ENCODE results near the gene KCNJ5. TPM values are rescaled to one million over a fixed set of nuclear protein-coding genes. Genes with fewer than 3 reads are reported as not detected.

Gene KCNJ5
- total RNA-seq, 1 experiment from 2014 or later = 0.11 TPM

GRCh38 chr11:128925250-128925600 is 34.1 kb downstream of the KCNJ5 start:
- H2AK5ac ChIP-seq (ENCODE audit: insufficient read length, low read length) = no peak overlapping the region
- no peak overlapping the region for H4K91ac ChIP-seq (ENCODE audit: insufficient read length, low read depth, low read length)
- no peak overlapping the region for H3T11ph ChIP-seq (ENCODE audit: low read length)
- H3K9me3 ChIP-seq (ENCODE audit: control insufficient read depth, low read depth, low read length) = no peaks in the 10 kb centered on the region
- H3K79me1 ChIP-seq (ENCODE audit: insufficient read depth, low read depth, low read length, poor library complexity, severe bottlenecking) = no peaks in the 10 kb centered on the region
- Mint-ChIP-seq H3K9me3 (peaks cover 0 to 3% of the 10 kb centered on the region in 2 experiments; a peak in 2 of 5 replicates), H3K36me3 (ENCODE audit: insufficient read depth in 1 of 3, low read depth in 3 of 3) (no peaks in the 10 kb centered on the region), H3K4me3 (peak overlapping the region in 1 of 2 experiments; percentile 67; a peak in 2 of 5 replicates), H3K27ac (no peak overlapping the region), H3K27me3 (ENCODE audit: low read depth) (peaks cover 91% of the 10 kb centered on the region), H3K4me1 (peaks cover 51 to 56% of the 10 kb centered on the region in 2 experiments)
- no peak overlapping the region for H2BK20ac ChIP-seq (ENCODE audit: low read depth, low read length, poor library complexity, severe bottlenecking)
- H3K4me1 ChIP-seq (ENCODE audit: insufficient read depth, low read length) = peaks cover 13% of the 10 kb centered on the region
- no peak overlapping the region for H2BK5ac ChIP-seq (ENCODE audit: insufficient read length, low read length)
- no peaks in the 10 kb centered on the region for H3K79me2 ChIP-seq (ENCODE audit: insufficient read depth, low read length)
- H4K20me1 ChIP-seq (ENCODE audit: control insufficient read depth, insufficient read depth, insufficient read length) = no peaks in the 10 kb centered on the region
- no peaks in the 10 kb centered on the region for H3K23me2 ChIP-seq (ENCODE audit: insufficient read length, low read depth, low read length, poor library complexity, severe bottlenecking)
- DNase-seq = no peak
- H3K4me2 ChIP-seq (ENCODE audit: insufficient read depth, insufficient read length, low read length) = no peak overlapping the region
- H4K8ac ChIP-seq (replicated peaks; ENCODE audit: insufficient read length, low read depth, low read length) = no peak overlapping the region
- TF ChIP-seq CTCF (conservative IDR thresholded peaks at IDR 0.05) = no peak
- H3K27ac ChIP-seq (ENCODE audit: insufficient read length, low read depth, low read length) = no peak overlapping the region
- no peak overlapping the region for H3K18ac ChIP-seq (ENCODE audit: insufficient read length, low read depth, low read length)
- WGBS (ENCODE audit: extremely low coverage, insufficient read length, low lambda C conversion rate) = no CpG with 5 or more reads among the region's 2 CpGs
- H3K56ac ChIP-seq (ENCODE audit: insufficient read length, low read depth, low read length) = no peak overlapping the region
- H2AFZ ChIP-seq (ENCODE audit: low read length) = no peak overlapping the region
- H3K14ac ChIP-seq (ENCODE audit: insufficient read depth, low read length) = no peak overlapping the region
- no peak overlapping the region for H4K5ac ChIP-seq (ENCODE audit: insufficient read length, low read depth, low read length)
- H3K27me3 ChIP-seq (ENCODE audit: insufficient read depth, low read length) = peaks cover 19% of the 10 kb centered on the region; the same call in 1 of the 2 replicates
- H3K4ac ChIP-seq (ENCODE audit: low read depth, low read length) = no peak overlapping the region
- no peak overlapping the region for H3K9ac ChIP-seq (ENCODE audit: extremely low read depth, insufficient read length, low read length)
- H2BK120ac ChIP-seq (ENCODE audit: low read depth, low read length, poor library complexity, severe bottlenecking) = no peak overlapping the region
- H3K23ac ChIP-seq (ENCODE audit: insufficient read length, low read depth, low read length) = no peak overlapping the region
- H2BK15ac ChIP-seq (ENCODE audit: low read depth, low read length) = no peak overlapping the region
- no peak overlapping the region for H2BK12ac ChIP-seq (ENCODE audit: insufficient read length, low read depth, low read length)

Measured in H9 (cell line).